GM11168 (cell line): ENCODE data around the gene CHST13.

Experiments
- in situ Hi-C: fragments of 300-500 bp; cut with MboI; formaldehyde crosslinking; loops from one replicate; pipeline ENCODE4 v1.12.0; 2022; ENCODE audit warnings: low sequenced_read_pairs; ENCODE audit not compliant: unreplicated experiment

The CHST13 gene

DNA sequence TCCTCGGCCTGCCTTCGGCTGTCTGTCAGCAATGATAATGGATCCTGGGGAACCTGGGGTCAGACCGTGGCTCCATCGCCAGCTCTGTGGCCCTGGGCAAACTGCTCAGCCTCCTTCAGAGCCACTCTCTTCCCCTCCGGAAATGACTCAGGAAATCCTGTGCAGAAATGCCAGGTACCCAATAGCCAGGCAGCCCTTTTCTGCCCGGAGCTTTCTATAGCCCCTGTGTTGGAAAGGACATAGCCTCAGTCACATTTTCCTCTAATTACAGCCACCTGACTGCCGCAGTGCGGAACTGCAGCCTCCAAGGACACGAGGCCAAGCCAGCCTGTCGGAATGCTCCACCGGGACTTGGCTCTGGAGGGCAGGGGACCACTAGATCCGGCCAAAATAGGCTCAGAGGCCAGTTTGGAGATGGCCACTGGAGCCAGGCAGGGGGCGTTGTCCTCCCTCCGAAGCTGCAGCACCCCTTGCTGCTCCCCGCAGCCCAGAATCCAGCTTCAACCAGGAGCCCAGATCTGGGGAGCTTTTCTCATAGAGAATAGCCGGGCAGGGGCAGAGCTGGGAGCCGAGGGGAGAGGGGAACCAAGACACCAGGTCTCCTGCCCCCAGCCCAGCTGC is 36.7 kb upstream of the CHST13 start:
- in situ Hi-C loops = no loop called here

DNA sequence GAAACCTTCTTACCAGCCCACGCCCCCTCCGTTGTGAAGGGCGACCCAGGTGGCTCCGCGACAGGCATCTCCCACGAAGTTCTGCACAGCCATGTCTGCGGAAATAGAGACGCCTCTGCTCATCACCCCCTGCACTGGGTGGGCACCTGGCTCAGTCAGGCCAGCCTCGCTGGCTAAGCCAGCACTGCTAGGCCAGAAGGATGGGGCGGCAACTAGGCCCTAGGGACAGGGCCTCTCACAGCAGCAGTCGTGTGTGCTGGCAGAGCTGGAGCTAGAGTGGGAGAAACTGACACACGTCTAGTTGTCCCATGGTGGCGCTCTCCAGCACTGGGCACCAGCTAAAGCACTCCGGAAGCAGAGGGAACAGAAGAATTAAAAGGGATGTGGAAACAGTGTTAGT is 35.8 kb upstream of the CHST13 start:
- in situ Hi-C loops = no loop called here

DNA sequence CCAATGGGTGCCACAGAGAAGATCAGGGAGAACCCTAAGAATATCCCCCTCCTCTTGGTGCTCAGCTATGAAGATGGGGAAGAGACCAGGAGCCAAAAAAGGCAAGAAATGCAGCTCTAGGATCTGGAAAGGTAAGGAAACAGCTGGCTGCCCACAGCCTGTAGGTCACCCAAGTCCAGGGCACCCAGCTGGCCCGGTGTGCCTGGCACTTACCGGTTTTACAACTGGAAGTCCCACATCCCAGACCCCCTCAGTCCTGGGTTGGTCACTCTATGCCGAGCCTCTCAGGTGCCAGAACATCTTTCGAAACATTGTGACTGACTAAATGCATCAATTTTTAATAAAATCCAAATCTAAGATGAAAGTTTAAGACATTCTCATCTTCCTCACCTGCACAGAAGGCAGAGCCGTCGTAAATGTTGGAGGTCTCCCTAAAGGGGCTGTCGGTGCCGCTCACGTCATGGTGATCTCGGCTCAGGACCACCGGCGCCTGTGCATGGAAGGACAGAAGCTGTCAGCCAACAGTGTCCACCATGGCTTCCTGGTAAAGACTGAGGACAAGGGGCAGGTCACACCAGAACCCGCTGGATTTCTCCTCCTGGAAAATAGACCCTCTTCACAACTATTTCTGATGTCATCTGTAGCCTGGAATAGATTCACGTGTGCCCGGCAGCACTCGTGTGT is 34.9 kb upstream of the CHST13 start:
- in situ Hi-C loops = no loop called here

- in situ Hi-C loops = no loop called here
Observed at GRCh38 chr3:126490619-126491018, 33.3 kb upstream of the CHST13 start.

DNA sequence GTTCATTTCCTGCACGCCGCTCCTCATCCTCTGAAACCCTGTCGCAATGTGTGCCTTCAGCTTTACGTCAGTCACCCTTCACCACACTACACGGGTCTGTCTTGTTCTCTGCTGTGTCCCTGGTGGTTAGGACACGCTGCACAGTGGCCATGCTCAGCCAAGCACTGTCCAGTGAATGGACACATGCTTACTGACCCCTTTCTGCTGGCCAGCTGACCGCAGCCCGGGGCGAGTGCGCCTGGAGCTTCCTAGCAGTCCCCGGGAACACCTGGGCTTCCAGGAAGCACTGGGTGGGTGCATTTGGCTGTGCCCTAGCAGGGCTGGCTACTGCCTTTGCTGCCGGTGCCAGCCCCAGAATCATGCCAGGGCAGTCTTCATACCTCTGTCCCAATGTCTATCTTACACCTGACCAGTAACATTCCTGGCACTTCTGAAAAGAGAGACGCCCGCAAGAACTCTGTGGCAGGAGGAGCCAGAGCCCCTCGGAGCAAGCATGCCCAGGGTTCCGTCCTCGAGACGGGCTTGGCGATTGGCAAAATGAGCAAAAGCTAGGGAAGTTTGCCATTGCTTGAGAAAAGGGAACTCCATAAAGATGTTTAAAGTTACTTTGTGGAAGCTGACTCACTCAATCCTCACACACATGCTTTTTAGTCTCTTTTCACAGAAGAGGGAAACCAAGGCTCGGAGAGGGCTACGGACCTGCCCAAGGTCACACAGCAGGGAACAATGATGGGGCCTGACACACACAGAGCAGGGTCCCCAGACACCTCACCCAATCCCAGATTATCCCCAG is 32.5 kb upstream of the CHST13 start:
- in situ Hi-C loops = no loop called here

DNA sequence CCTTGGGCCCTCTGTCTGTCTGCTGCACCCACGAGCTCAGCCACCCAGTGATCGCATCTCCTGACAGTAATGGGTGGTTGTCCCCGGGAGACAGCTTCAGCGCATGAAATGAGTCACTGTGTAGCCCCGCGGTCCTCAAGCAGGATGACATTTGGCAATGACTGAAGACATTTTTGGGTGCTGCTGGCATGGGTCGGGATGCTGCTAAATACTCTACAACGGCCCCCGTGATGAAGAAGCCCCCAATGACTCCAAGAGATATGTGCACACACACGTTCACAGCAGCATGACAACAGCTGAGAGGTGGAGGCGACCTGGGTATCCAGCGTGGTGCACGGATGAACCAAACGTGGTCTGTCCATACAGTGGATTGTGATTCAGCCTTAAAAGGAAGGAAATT is 30.9 kb upstream of the CHST13 start:
- in situ Hi-C loops = no loop called here

DNA sequence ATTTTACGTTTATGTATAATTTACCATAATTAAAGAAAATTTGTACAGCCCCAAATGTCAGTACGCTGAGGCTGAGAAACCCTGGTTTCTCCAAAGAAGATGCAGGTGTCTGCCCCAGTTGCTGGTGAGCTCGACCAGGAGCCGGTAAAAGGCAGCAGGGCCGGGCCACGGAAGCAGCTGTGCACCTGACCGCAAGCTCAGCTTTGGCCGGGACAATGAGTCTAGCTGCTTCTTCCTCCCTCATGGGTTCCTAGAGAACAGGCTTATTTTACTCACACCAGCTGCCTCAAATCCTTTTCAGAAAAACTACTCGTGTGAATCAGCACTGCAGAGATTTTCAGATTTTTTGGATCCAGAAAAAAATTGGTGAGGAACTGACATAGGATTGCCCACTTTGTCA is 30.2 kb upstream of the CHST13 start:
- in situ Hi-C loops = no loop called here

- in situ Hi-C loops = no loop called here
Observed at GRCh38 chr3:126494204-126494969, 29.6 kb upstream of the CHST13 start.

DNA sequence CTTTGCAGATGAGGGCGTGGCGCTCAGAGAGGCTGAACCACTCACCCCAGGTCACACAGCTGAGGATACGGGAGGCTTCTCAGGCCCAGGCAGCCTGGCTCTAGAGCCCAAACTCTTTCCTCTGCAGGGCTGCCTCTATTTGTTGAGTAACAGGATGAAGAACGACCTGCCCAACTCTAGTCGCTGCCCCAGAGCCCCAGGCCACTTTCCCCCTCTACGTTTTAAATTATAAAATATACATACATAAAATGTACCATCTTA is 29.1 kb upstream of the CHST13 start:
- in situ Hi-C loops = no loop called here

DNA sequence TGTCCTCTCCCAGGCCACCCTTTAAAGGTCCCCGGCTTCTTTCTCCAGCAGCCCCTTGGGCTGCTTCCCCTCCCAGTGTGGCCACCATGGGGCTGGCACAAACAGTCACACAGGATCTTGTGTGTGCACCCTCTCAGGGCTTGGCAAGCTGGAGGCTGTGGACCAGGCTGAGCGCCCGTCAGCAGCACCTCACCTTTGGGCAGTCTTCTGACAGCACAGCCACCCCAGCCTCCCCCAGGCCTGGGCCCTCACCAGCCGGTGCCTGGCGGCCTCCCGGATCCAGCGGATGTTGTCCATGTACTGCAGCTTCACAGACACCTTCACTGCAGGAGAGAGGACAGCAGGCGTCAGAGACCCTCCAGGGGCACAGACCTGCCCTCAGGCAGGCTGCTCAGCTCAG is 28.2 kb upstream of the CHST13 start:
- in situ Hi-C loops = no loop called here

GRCh38 chr3:126496894-126497850 is 26.8 kb upstream of the CHST13 start:
- in situ Hi-C loops = no loop called here

DNA sequence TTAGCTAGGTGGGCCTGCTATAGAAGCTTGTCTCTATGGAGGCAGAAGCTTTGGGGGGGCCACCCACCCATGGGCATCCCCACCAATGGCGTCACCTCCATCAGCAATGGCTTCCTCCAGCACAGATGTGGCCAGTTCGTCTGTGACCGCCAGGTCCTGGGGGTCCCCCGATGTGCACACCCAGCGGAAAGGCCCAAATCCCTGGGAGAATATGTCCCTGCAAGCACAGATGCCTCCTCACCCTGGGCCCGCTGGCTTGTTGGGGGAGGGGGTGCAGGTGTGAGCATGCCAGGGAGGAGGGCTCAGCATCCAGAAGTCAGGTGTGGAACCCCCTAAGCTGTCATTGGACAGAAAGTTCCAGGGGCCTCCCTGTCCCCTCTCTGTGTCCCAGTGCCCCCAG is 26.0 kb upstream of the CHST13 start:
- in situ Hi-C loops = no loop called here

- in situ Hi-C loops = no loop called here
Observed at GRCh38 chr3:126498461-126498860, 25.5 kb upstream of the CHST13 start.

GRCh38 chr3:126498929-126499328 is 25.0 kb upstream of the CHST13 start:
- in situ Hi-C loops = no loop called here

DNA sequence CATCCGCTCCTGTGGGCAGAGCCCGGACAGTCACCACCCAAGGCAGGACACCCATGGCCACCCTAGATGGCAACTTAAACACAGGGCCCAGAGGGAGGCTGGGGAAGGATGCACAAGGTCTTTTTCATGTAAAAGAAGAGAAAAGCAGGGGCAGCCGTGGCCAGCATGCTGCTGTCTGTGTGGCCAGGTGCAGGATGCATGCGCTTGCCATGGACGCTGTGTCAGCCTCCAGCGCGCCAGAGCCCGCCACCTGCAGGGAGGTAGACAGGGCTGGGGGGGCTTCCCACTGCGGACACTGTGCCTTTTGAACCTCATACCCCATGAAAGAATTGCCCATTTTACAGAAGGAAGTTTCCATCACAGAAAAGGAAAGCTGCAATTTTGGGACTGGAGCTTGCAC is 24.6 kb upstream of the CHST13 start:
- in situ Hi-C loops = no loop called here

- in situ Hi-C loops = no loop called here
Observed at GRCh38 chr3:126500016-126500415, 23.9 kb upstream of the CHST13 start.

DNA sequence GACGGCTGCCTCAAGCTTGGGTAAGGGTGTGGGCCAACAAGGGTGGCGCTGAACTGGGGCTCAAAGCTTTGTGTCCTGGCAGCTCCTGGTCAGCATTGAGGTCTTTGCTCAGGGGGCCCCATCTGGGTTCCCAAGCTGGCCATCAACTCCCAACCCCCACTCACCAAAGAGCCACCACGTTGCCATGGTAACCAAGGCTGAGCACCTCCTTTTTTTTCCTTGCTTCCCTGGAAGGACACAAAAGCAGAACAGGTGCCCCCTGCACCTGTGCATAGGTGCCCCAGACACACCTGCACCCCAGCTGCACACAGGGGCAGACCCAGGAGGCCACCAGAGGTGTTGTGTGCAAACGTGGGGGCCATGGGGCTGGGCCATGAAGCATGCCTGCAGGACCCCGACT is 22.9 kb upstream of the CHST13 start:
- in situ Hi-C loops = no loop called here

GRCh38 chr3:126501736-126502135 is 22.2 kb upstream of the CHST13 start:
- in situ Hi-C loops = no loop called here

GRCh38 chr3:126502656-126503055 is 21.3 kb upstream of the CHST13 start:
- in situ Hi-C loops = no loop called here

- in situ Hi-C loops = no loop called here
Observed at GRCh38 chr3:126503701-126504100, 20.3 kb upstream of the CHST13 start.
